DMS79 (cell line): ENCODE data around the gene TMEM45B.
"Not testable (repeated sequence)": the region's sequence is repeated elsewhere in the genome, so short reads cannot be mapped to it uniquely, and the experiment has no call there.

Experiments used
- DNase-seq: peaks from one replicate; lab custom pipeline; 2025; lab: John Stamatoyannopoulos, UW

Gene TMEM45B

GRCh38 chr11:129852125-129852740, 36.6 kb downstream of the TMEM45B start:
- DNase-seq: no peak

- DNase-seq: peak; percentile 97
These were observed 38.0 kb downstream of the TMEM45B start for GRCh38 chr11:129853518-129854231.

DNA sequence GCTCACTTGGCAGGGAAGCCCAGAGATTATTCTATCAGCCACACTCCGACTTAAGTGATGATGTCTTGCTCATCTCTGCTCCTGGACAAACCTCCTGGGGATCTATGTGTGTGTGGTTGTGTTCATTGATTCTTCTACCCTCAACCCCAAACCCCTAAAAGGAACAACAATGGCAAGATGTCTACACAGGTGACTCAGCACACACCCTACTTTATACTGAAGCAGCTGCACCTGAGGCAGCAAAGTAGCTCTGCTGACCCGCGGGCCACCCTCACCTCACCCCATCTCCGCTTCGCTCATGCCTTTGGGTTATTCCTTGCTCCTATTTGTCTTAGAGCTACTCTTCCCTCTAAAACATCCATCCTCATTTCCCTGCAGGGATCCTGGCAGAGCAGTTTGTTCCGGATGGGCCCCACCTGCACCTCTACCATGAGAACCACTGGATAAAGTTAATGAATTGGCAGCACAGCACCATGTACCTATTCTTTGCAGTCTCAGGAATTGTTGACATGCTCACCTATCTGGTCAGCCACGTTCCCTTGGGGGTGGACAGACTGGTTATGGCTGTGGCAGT, 38.7 kb downstream of the TMEM45B start:
- no peak for DNase-seq

DNA sequence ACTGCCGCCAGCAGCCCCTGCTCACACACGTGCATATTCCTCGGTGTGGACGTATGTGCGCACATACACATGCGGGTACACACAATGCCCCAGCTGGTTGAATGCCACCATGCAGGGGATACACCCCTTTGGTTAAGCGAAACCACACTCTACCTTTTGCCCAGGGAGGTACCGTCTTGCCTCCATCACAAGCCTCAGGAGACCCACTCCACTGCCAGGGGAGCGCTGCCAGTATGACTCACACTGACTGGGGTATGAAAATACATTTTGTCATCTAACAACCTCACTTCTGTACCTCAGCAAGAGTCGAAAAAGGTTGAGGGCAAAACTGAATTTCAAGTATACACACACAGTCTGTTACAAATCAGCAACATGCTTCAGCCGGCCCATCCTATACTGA, 39.4 kb downstream of the TMEM45B start:
- no peak for DNase-seq

DNA sequence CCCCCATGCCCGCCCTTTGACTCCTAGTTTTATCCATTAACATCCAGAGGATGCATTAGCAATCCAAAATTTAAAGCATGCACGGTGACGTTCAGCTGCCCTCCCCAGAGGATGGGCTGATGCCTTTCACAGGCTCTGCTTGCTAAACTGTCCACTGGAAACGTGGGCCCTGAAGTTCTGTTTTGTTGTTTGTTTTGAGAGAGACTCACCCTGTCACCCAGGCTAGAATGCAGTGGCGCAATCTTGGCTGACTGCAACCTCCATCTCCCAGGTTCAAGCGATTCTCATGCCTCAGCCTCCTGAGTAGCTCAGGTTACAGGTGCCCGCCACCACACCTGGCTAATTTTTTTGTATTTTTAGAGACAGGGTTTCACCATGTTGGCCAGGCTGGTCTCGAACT, 40.4 kb downstream of the TMEM45B start:
- DNase-seq: no peak

GRCh38 chr11:129861702-129862522, 46.3 kb downstream of the TMEM45B start:
- DNase-seq: no peak

GRCh38 chr11:129864811-129865210, 49.2 kb downstream of the TMEM45B start:
- no peak for DNase-seq

DNA sequence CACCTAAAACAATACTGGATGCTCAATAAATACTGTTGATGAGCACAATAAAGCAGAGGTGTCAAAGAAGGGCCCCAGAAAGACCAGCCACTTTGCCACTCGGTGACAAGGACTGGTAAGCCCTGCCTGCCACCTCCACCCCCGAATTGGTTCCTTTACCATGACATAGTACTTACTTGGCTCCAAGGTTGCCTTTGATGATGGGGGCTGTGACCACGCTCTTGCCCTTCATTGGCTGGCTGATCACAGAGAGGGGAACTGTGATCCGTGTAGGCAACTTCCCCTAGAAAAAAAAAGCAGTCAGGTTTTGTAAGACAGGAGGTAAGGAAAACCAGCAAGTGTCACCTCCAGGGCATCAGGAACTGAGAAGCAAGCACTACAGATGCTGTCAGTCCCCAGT, 50.1 kb downstream of the TMEM45B start:
- no peak for DNase-seq

DNA sequence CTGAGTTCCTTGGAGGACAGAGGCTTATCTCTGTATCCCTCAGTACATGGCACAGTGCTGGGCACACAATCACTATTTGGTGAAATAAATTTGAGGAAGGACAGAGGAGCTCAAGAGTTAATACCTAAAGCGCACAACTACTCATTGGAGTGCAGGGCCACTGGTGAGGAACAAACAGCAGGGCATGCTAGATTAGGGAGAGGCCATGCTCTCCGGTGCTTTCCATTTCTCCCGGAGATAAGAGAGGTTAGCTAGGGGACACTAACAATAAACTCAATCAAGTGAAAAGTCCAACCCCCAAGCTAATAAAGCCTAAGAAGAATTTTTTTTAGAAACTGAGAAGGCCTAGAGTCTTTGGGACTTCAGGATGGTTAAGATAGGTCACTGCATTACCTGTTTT, 50.7 kb downstream of the TMEM45B start:
- DNase-seq: no peak

- not testable (repeated sequence) for DNase-seq
These were observed 53.0 kb downstream of the TMEM45B start for GRCh38 chr11:129868626-129869025.

- DNase-seq: peak; percentile 12
These were observed 56.3 kb downstream of the TMEM45B start for GRCh38 chr11:129871914-129872313.

GRCh38 chr11:129880311-129880710, 64.7 kb downstream of the TMEM45B start:
- no peak for DNase-seq

DNA sequence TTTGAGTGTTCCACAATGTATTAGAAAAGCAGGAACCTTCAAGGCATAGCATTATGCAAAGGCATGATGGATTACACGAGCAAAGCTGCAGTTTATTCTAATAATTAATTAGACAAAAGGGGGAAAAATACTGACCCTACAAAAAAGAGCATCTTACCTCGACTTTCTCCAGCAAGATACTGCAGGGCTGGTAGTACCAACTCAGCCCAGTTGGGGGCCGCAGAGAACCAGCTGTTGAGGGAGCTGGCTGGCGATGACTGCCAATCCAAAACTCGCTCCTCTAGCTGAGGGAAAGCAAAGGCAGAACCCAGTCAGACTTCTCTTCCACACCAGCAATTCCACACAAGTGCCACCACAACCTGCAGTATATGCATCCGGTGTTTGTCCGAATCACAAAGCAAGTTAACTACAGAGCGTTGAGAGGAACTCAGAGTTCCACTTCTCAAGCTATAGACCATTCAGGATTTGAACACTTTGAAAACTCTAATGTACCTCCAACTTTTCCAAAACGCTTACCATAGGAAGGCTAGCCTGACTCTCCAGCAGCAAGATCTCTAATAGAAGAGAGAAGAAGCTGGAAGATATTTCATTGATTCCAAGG, 66.0 kb downstream of the TMEM45B start:
- DNase-seq: no peak

GRCh38 chr11:129884581-129884980, 68.9 kb downstream of the TMEM45B start:
- no peak for DNase-seq

DNA sequence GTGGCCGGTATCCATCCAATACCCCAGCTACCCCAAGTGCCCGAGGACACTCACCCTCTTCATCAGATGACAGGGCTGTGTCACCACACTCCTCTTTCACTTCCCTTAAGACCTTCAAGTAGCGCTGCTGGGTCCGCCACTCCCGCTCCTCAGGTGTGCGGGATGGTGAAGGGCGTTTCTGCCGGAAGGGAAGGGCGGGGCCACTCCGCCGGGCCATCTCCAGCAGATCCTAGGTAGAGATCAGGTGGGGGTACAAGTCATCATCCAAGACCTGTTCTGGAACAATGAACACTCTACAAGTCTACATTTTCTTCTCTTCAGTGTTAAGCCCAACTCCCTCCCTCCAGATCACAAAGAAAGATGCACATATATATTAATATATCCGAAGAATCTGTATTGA, 69.7 kb downstream of the TMEM45B start:
- no peak for DNase-seq

- no peak for DNase-seq
These were observed 72.8 kb downstream of the TMEM45B start for GRCh38 chr11:129888451-129888850.

DNA sequence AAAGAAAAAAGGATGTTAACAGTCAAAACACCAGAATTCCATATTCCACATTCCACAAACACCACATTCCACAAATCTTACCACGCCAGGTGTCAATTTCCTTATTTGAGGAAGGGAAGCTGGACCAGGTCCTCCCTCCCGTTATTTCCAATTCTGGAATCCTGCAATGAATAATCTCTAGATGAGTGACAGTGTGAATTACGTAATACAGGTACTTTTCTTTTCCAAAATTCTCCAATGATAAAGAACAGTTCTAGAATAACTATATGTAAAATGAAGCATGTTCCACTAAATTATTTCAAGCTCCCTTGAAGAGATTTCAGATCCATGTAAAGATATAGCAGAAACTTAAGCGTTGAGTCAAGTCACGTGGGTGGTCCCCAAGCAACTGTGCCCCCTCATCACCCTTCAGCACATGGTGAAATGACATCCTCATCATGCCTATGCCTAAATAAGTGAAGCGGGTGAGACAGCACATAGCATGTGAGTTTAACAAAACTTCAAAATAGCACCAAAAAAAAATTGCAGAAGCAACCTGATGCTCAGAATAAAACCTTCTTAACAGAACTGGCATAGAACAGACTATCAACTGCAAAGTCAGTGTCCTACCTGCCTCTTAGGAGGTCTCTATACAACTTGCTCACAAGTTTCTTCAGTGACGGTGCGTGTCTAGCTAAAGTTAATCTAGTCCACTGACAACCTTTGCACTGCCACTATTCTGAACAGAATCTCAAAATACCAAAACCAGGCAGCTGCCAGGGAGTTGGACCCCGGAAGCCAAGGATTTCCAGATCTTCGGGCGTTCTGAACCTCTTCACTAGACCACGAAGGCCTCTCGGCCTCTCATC, 78.9 kb downstream of the TMEM45B start:
- no peak for DNase-seq

DNA sequence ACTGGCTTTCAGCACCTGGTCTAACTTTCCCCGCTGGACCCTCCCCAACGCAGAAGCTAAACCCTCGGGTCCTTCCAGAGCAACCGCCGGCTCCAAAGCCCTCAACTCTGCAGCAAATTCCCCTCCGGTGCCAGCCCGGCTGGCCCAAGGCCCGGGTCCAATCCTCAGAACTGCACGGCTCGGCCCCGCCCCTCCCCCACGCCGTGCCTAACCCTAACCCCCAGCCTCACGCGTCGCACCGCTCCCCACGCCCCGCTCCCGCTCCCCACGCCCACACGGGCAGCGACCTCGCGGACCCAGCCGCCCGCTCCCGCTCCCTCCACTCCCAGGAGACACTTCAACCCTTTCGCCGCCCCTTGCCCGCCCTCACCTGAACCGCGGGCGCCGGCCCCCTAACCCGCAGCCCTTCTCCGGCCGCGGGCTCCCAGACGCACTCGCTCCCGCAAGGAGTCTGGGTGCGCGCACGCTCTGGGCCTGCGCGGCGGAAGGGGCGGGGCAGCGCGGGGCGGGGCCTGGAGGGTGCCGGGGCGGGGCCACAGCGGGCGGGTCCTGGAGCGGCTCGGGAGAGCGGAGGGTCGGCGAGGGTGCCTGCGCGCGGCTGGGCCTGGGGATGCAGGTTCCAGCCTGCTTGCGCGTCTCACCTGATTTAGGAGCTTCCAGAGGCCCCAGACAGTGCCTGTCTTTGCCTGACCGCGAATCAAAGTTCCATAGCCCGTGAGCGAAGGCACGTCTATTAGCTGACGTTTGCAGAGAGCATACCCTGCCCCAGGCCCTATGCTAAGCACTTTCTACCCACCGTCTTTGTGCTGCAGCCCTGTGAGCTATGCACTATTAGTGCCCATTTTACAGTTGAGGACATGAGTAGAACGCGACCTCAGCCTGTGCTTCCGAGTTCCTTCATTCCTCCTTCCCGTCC, 79.7 kb downstream of the TMEM45B start, which contains the start of gene NFRKB:
Gene NFRKB, minus strand, starts transcription at position 453 of the 916 bp plus-strand sequence. CDS start 2,729 bp downstream, outside the sequence.
- DNase-seq: peak; percentile 77

DNA sequence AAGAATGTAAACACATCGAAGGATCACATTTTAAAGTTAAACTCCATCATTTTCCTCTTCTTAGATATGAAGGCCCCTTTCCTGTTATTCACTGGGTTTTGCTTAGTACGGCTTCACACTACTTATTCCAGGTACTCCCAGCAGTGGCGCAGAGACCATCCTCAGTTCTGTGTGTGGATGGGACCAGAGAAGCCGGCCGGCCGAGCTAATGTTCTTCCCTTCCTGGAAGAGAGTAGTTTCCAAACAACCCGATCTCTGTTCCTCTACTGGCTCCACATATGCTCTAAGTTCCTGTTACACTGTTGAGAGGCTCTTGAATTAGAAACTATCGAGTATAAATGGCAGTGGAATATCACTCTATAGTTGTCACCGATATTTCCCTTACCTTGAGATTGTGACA, 80.4 kb downstream of the TMEM45B start:
- no peak for DNase-seq

GRCh38 chr11:129905402-129905801, 89.8 kb downstream of the TMEM45B start:
- DNase-seq: no peak
